CD4-positive, alpha-beta T cell treated with Interleukin-4 for 4 hours (primary cell): ENCODE results near the gene DUSP28.
"Not testable (repeated sequence)": the region's sequence is repeated elsewhere in the genome, so short reads cannot be mapped to it uniquely, and the experiment has no call there.

Experiments used
- DNase-seq: peaks from one replicate; pipeline ENCODE4 v3.0.0-alpha.2; 2020

DUSP28 gene

DNA sequence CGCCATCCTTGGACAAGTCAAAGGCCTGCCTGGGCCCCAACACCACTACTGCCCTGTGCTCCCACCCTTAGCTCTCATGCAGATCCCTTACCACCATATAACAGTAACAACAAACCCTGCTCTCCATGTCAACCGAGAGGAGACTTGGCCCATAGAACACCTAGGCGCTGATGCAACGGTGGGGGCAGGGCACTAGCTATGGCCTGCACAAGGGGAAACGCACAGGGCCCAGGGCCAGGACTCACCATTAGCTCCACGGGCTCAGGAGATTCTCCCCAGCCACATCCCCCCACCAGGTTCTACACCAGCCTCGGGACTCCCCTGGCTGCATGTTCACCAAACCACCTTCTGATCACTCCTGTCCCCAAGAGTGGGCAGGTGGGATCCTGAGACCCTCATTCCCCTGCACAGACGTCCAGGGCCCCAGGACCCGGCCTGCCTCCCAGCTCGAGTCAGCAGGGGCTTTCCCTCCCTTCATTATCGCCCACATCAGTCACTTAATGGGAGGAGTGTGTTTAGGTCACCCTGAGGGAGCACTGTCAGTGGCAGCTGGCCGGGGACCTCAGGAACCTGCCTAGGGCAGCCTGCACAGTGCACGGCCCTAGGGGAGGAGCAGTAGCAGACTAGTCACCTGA, 31.6 kb upstream of the DUSP28 start:
- no peak for DNase-seq

DNA sequence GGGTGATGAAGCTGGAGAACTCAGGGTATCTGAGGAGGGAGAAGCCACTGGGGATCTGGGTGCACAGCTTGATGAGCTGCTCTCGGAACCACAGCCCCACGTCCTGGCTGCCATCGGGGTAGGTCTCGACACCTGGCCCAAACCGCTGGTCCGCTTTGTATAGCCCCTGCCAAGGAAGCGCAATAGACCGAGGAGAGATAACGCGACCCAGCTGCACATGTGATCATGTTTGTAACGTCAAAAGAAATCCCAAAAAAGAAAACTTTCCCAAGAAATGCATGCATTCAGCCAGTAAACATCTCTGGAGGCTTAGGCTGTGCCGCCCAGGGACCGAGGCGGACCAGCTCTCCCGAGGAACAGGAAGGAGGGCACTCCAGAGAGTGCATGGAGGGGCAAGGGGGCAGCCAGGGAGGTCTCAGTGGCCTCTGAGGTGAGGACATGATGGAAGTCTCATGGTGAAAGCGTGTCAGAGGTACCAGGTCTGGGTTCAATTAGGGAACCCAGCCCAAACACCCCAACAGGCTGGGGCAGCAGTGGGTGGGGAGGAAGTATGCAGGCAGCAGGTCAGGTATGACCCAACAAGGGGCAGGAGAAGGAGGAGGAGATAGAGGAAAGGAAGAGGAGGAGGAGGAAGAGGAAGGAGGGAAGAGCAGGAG, 30.7 kb upstream of the DUSP28 start:
- no peak for DNase-seq

DNA sequence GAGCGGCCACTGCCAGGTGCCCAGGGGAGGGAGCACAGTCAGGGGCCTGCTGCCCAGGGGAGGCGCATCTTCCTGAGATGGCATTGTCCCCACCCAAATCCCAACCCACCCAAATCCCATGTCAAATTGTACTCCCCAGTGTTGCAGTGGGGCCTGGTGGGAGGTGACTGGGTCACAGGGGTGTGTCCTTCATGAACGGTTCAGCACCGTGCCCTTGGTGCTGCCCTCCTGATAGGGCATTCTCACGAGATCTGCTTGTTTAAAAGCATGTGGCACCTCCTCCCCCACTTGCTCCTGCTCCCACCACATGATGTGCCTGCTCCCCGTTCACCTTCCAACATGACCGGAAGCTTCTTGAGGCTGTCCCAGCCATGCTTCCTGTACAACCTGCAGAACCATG, 30.0 kb upstream of the DUSP28 start:
- DNase-seq: no peak

DNA sequence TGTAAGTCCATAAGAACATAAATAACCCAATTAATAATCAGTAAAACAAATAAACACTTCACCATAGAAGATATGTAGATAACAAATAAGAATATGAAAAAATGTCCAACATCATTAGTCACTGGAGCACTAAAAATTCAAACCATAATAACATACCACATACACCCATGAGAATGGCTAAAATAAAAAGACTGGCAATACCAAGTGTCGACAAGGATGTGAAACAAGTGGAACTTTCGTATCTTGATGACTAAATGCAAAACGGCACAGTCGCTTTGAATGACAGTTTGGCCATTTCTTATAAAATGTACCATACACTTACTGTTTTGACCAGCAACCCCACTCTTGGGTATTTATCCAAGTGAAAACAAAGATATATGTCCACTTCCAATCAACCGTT, 29.1 kb upstream of the DUSP28 start:
- DNase-seq: no peak

DNA sequence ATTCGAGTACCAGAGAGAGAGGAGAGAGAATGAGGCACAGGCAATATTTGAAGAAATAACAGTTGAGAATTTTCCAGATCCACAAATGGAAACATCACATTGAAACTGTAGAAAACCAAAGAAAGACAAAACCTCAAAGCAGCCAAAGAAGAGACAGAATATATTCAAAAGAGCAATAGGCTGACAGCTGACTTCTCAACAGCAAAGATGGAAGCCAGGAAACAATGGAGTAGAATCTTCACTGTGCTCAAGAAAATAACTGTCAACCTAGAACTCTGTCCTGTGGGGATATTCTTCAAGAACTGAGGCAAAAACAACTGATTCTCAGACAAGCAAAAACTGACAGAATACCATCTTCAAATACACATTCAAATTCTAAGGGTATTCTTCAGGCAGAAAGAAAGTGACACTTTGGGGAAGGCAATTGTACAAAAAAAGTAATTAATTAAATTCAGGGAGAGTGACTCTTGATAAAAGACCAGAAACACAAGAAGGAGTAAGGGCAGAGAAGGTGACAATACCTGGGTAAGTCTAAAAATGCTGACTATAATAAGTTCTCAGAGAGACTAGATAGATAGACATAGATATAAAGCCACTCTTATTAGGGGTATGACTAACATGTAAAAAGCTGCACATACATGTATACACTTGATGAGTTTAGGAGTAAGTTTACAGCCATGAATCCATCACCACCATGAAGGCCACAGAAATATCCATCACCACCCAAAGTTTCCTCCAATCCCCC, 28.0 kb upstream of the DUSP28 start:
- DNase-seq: no peak

DNA sequence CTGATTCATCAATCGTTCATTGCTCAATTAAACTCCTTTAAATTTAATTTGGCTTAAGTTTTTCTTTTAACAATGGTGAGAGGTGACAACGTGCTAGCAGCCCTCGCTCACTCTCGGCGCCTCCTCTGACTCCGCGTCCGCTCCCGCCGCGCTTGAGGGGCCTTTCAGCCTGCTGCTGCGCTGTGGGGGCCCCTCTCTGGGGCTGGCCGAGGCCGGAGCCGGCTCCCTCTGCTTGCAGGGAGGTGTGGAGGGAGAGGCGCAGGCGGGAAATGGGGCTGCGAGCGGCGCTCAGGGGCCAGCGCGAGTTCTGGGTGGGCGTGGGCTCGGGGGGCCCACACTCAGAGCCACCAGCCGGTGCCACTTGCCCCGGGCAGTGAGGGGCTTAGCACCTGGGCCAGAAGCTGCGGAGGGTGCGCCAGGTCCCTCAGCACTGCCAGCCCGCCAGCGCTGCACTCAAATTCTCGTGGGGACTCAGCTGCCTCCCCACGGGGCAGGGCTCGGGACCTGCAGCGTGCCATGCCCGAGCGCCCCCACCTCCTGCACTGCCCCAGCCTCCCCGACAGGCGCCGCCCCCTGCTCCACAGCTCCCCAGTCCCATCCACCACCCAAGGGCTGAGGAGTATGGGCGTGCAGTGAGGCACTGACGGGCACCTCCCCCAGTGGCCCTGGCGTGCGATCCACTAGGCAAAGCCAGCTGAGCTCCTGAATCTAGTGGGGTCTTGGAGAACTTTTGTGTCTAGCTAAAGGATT, 22.0 kb upstream of the DUSP28 start:
- DNase-seq: no peak

DNA sequence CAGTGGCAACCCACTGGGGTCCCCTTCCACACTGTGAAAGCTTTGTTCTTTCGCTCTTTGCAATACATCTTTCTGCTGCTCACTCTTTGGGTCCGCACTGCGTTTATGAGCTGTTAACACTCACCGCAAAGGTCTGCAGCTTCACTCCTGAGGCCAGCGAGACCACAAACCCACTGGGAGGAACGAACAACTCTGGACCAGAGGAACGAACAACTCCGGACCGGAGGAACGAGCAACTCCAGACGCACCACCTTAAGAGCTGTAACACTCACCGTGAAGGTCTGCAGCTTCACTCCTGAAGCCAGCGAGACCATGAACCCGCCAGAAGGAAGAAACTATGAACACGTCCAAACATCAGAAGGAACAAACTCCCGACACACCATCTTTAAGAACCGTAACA, 21.1 kb upstream of the DUSP28 start:
- DNase-seq: not testable (repeated sequence)

DNA sequence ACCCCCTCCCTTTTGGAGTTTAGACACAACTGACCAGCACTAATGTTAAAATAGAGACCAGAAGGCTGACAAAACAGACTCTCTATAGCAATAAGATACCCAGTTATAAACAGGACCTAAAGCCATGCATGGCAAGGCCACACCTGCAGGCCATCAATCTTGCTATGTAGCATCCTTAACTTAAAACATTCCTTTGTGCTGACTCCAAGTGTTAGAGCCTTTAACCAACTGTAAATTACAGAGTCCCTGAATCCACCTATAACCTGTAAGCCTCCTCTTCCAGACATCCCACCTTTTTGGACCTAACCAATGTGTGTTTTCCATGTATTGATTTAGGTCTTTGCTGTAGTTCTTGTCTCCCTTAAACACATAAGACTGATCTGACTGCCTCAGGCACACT, 20.3 kb upstream of the DUSP28 start:
- no peak for DNase-seq

DNA sequence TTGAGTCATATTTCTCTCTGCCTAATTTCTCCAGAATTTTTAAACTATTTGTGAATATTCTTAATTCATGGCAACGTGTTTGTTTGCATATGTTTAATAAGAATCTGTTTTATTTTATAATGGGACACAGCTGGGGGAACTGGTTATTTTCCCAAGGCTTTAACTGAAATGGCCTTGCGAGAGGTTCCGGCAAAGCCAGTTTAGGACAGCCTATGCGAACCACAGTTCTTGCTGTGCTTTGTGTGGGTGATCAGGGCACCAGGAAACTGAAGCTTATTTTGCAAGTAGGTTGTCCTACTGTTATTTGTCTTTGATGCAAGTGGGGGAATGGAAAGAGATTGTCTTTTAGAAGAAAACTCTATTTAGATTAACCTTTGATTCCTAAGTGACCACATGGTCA, 8.9 kb upstream of the DUSP28 start:
- no peak for DNase-seq

DNA sequence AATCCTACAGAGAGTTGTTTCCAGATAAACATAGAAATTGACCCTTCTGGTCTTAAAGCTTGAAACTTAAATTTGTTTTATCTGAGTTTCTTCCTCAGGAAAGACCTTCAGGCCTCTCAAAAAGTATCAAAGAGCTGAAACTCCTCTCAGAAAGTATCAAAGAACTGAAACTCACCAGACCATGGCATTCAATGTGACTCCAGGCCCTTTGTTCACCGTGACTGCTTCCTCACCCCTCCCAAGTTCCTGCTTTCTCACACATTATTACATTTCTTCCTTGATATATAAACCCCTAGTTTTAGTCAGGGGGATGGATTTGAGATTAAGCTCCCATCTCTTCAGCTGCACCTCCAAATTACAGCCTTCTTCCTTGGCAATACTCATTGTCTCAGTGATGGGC, 8.3 kb upstream of the DUSP28 start:
- DNase-seq: no peak

DNA sequence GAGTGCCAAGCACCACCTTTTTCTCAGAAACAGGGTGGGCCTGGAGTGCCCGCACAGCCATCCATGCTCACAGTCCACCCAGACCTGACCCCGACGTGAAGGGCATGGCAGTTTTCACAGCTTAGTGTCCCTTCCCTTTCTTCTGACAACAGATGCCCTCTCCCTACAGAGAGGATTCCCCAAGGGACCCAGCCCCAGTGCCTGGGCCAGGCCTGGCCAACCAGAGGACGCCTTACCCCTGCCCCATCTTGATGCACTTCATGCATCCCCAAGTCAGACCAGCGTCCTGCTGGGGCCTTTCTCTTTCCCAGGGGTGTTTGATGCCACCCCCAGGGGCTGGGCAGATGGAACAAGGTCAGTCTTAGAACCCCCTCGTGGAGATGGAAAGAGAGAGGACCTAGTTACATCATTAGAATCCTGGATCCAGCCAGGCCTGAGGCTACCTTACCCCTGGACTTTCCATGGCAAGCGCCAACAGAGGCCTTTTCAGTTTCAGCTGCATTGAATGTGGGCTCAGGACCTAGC, 6.1 kb upstream of the DUSP28 start:
- DNase-seq: no peak

DNA sequence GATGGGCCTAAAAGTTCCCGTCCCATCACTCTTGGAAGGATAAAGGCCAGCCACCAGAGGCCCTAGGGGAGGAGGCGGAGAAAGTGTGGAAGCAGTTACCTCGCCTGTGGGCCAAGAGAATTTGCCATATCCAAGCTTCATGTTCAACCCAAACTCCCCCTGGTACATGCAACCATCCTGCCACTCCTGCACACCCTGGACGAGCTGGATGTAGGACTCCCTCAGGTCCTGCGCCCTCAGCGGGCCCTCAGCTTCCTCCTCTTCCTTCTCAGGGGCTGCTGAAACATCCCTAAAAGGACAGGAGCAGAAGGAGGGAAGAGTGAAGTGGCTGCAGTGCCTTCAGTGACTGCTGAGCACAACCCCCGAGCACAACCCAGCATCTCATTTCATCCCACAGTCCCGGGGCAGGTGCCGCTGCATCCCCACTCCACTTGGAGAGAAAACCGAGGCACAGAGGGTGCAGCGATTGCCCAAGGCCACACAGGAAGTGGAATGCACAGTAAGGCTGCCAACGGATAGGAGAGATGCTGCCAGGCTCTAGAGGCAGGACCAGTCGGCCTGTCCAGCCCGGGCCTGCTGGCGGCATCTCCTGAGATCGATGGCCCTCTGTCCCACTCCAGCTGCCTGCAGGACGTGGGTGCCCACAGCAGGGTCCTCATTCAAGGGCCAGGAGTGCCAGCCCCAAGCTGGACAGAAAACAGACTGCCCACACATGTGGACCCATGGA, 5.2 kb upstream of the DUSP28 start:
- DNase-seq: no peak

DNA sequence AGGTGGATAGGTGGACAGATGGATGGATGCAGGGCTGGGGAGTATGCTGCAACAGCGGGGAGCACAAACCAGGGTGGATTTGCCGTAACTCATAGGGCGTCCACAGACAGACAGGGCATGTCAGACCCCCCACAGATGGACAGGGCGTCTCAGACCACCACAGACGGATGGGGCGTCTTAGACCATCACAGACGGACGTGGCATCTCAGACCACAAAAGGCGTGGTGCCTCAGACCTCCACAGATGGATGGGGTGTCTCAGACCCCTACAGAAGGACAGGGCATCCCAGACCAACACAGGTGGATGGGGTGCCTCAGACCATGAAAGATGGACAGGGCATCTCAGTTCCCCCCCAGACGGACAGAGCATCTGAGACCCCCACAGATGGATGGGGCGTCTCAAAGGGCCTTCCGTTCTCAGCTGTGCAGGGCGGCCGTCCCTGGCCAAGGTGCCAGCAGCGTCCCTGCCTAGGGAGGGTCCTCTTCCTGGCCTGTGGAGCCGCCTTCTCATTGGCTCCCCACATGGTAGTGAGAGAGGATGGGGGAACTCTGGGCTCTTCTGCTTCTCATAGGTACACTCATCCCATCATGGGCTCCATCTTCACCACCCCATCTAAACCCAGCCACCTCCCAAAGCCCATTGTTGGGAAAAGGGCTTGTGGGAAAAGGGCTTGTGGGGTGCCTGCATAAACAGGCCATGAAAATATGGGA, 4.5 kb upstream of the DUSP28 start:
- DNase-seq: no peak

DNA sequence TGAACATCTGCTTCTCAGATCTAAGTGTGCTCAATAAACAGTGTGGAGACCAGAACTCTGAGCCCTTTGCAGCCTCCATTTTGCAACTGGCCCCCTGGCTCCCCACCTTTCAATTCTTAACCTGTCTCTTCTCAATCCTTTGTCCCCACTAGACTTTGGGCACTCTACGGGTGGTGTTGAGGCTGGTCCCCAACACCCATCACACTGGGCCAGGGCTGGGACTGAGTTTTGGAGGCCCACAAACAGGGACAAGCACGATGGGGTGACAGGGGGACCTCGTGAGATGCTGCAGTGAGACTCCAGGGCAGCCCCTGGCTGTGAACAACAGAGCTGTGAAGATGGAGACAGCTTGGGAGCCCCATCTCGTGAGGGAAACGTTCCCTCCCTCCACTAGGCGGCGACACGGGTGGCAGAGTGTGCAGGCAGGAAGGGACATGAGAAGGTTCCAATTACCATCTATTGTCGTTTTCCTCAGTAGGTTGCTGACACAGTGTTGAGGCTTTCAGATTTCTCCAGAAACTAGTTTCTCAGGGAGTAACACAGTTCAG, 3.5 kb upstream of the DUSP28 start:
- peak; percentile 82 for DNase-seq

DNA sequence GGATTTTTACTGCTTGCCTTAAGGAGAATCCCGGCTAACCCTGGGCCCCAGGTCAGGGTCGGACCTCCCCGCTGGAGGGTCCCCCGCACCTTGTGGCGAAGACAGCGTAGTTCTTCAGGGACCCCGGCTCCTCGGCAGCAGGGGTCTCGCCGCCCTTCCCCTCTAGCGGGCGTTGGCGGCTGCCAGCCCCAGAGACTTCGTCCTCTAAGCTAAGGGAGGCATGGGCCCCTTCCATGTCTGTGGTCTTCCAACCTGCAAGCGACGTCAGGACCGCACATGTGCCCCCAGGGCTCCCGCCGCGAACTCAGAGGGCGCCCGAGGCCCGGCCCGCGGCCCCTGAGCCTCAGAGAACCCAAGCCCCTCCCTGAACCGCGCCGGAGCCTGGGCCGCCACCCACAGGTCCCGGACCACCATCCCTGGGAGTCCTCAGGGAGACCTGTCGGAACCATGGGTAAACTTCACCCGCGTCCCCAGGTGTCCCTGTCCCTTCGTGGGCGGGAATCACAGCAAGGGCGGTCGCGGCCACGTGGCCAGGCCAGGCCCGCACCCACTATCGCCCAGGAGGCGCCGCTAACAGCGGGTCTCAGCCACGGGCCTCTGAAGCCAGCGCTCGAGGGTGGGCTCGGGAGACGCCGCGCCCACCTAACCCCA, 2.9 kb upstream of the DUSP28 start:
- no peak for DNase-seq

DNA sequence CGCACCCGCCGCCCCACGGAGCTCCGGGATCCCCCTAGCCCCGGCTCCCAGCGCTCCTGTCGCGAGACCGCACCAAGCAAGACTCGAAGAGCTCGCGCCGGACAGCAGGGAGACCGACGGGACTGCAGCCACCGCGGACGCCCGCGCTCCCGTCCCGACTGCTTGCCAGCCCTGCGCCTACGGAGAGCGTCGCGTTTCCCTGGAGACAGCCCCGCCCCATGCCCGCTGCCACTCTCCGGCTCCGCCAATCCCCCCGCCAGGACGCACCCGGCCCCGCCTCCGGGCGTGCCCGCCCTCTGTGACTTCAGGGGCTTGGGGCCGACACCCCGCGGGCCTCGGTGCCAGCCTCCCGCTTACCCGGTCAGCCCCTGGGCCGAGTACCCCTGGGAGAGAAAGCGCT, 2.3 kb upstream of the DUSP28 start, which contains the start of gene ANKMY1:
TSS of gene ANKMY1 (minus strand) at position 181 of the 400 bp plus-strand sequence. CDS start 653 bp downstream, outside the sequence.
- peak; percentile 51 for DNase-seq

DNA sequence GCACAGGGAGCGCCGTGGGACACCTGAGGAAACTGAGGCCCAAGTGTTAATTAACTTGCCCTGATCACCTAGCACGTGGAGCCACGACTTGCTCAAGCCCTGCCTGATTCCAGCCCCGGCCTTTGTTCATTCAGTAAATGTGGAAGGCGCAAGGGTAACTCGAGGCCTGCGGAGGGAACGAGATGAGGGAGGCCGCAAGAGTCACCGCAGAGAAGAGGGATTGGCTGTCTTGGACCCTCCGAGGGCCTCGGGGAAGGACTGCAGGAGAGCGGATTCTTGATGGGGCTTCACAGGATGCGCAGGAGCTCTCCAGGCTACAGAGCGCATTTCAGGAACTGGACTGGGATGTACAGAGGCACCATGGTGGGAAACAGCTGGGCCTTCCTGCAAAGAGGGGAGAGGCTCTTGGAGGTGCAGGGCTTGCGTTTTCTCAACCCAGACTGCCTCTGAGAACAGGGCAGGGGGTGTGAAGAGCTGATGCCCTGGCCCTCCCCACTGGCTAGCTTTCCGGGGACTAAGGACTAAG, 1.9 kb upstream of the DUSP28 start:
- DNase-seq: no peak

DNA sequence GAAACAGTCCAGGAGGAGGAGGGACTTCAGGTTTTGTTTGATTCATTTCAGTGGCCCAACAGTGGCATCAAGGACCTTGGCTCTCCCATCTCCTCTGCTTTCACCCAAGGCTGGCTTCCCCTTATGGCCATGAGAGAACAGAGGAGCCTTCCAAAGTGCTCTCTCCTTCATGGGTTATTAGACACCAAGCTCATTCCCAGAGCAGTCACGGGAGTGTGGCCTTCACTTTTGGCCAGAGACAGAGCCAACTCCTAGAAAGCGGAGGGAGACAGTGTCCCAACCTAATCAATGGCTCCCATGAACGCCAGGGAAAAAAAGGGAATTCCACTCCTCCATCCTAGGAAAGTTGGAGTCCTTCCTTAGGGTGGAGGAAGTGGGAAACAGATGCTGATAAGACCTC, 871 bp upstream of the DUSP28 start:
- no peak for DNase-seq

DNA sequence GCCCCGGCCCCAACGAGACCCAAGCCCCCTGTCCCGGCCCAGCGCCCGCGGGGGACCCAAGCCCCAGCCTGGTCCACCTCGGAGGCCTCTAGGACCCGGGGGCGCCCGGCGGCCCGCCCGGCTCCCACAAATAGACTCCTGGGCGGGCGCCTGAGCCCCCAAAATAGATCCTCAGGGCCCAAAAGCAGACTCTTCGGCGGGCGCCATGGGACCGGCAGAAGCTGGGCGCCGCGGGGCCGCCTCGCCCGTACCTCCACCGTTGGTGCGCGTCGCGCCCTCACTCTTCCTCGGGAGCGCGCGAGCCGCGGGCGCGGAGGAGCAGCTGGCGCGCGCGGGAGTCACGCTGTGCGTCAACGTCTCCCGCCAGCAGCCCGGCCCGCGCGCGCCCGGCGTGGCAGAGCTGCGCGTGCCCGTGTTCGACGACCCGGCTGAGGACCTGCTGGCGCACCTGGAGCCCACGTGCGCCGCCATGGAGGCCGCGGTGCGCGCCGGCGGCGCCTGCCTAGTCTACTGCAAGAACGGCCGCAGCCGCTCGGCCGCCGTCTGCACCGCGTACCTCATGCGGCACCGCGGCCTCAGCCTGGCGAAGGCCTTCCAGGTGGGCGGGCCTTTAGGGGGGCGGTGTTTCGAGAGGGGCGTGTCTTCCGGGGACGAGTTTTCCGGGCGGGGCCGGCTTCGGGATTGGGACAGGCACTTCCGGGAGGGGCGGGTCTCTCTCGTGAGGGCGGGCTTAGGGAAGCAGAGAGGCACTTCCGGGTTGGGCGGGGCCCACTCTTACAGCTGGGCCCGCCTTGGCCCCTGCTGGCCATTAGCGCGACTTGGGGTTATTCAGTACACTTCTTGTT, 545 bp downstream of the DUSP28 start:
- peak; percentile 98 for DNase-seq
